ENCODE results near the gene TMEM156.

TMEM156 gene

GRCh38 chr4:38921151-38921550 is 111.1 kb downstream of the TMEM156 start:
- no peak for DNase-seq

GRCh38 chr4:38920677-38921076 is 111.5 kb downstream of the TMEM156 start:
- no peak for DNase-seq

GRCh38 chr4:38920186-38920585 is 112.0 kb downstream of the TMEM156 start:
- no peak for DNase-seq

GRCh38 chr4:38919494-38919893 is 112.7 kb downstream of the TMEM156 start:
- DNase-seq = no peak

GRCh38 chr4:38917481-38918025 is 114.7 kb downstream of the TMEM156 start:
- DNase-seq = no peak

Measured in inflammatory macrophage treated with lipopolysaccharide for 1 hour (primary cell).